GM18870 (cell line): ENCODE data around the gene DMRTB1.

Experiments
- ATAC-seq: cut with Tn5 transposase; IDR thresholded peaks from one replicate; pipeline ENCODE4 v1.9.1; 2021; ENCODE audit warnings: moderate library complexity; ENCODE audit not compliant: unreplicated experiment

Gene DMRTB1

GRCh38 chr1:53462769-53463501 lies 3.7 kb downstream of the DMRTB1 start:
- no peak for ATAC-seq

- ATAC-seq: no peak
These were observed 5.0 kb downstream of the DMRTB1 start for GRCh38 chr1:53463961-53464899.

- ATAC-seq: no peak
These were observed 6.1 kb downstream of the DMRTB1 start for GRCh38 chr1:53465023-53465957.

GRCh38 chr1:53467391-53467790 lies 8.2 kb downstream of the DMRTB1 start:
- ATAC-seq: no peak

- ATAC-seq: no peak
These were observed 9.2 kb downstream of the DMRTB1 start for GRCh38 chr1:53468374-53468773.

- no peak for ATAC-seq
These were observed 10.2 kb downstream of the DMRTB1 start for GRCh38 chr1:53469373-53469772.

GRCh38 chr1:53470155-53470554 lies 11.0 kb downstream of the DMRTB1 start:
- ATAC-seq: no peak

GRCh38 chr1:53470584-53470983 lies 11.4 kb downstream of the DMRTB1 start:
- no peak for ATAC-seq

- no peak for ATAC-seq
These were observed 11.8 kb downstream of the DMRTB1 start for GRCh38 chr1:53471000-53471399.

- ATAC-seq: no peak
These were observed 14.3 kb downstream of the DMRTB1 start for GRCh38 chr1:53473463-53473862.

- ATAC-seq: no peak
These were observed 16.5 kb downstream of the DMRTB1 start for GRCh38 chr1:53475664-53476063.

- no peak for ATAC-seq
These were observed 17.4 kb downstream of the DMRTB1 start for GRCh38 chr1:53476579-53476978.

- no peak for ATAC-seq
These were observed 18.7 kb downstream of the DMRTB1 start for GRCh38 chr1:53477651-53478501.

GRCh38 chr1:53478502-53478818 lies 19.3 kb downstream of the DMRTB1 start:
- no peak for ATAC-seq

GRCh38 chr1:53480678-53481077 lies 21.5 kb downstream of the DMRTB1 start:
- no peak for ATAC-seq

GRCh38 chr1:53481456-53481855 lies 22.3 kb downstream of the DMRTB1 start:
- ATAC-seq: no peak

GRCh38 chr1:53482441-53483153 lies 23.4 kb downstream of the DMRTB1 start:
- ATAC-seq: no peak

GRCh38 chr1:53483170-53483569 lies 24.0 kb downstream of the DMRTB1 start:
- no peak for ATAC-seq

- no peak for ATAC-seq
These were observed 24.5 kb downstream of the DMRTB1 start for GRCh38 chr1:53483656-53484055.
